ENCODE data around the gene SULT2B1.
"Not testable (repeated sequence)": the region's sequence is repeated elsewhere in the genome, so short reads cannot be mapped to it uniquely, and the experiment has no call there.

The SULT2B1 gene

GRCh38 chr19:48631225-48631624, 79.3 kb downstream of the SULT2B1 start:
- TF ChIP-seq CTCF (IDR thresholded peaks at IDR 0.05; ENCODE audit: insufficient read depth, low read length, missing control alignments) = no peak
- DNase-seq (ENCODE audit: low read depth, low spot score) = no peak
- POLR2A ChIA-PET = interaction anchor here (1.2 to 3.5 kb wide), 2 partner anchors 12 to 363 kb away, joined by 3 to 12 read pairs; partner anchors contain the start of genes RPL18, RUVBL2 and SPHK2
- H3K4me3 ChIP-seq (ENCODE audit: low read depth, low read length) = no peak overlapping the region
- CTCF ChIA-PET = interaction anchor here (0.8 kb wide), 1 partner anchor 15 kb away, joined by 3 read pairs; the partner anchor contains the start of gene CA11

- not testable (repeated sequence) for DNase-seq (ENCODE audit: low read depth, low spot score); H3K4me3 ChIP-seq (ENCODE audit: low read depth, low read length)
- ChIA-PET POLR2A (interaction anchor here (0.9 to 3.5 kb wide), 3 partner anchors 8 to 16 kb away, joined by 5 to 17 read pairs (median 12); partner anchors contain the start of genes RPL18 and SPHK2), CTCF (interaction anchor here (1.1 to 1.2 kb wide), 2 partner anchors 43 to 48 kb away, joined by 3 to 4 read pairs; no protein-coding TSS in a partner anchor)
These were observed 80.3 kb downstream of the SULT2B1 start for GRCh38 chr19:48632286-48632685.

GRCh38 chr19:48632692-48633147, 80.7 kb downstream of the SULT2B1 start:
- ChIA-PET POLR2A (interaction anchor here (0.9 to 3.5 kb wide), 3 partner anchors 9 to 16 kb away, joined by 5 to 17 read pairs (median 12); partner anchors contain the start of genes RPL18 and SPHK2), CTCF (interaction anchor here (0.9 to 1.2 kb wide), 4 partner anchors 43 to 298 kb away, joined by 3 to 4 read pairs (median 3); no protein-coding TSS in a partner anchor)
- no peak for DNase-seq (ENCODE audit: low read depth, low spot score)
- H3K4me3 ChIP-seq (ENCODE audit: low read depth, low read length) = no peak overlapping the region
- TF ChIP-seq CTCF (IDR thresholded peaks at IDR 0.05; ENCODE audit: insufficient read depth, low read length, missing control alignments) = no peak

- TF ChIP-seq CTCF (IDR thresholded peaks at IDR 0.05; ENCODE audit: insufficient read depth, low read length, missing control alignments) = no peak
- ChIA-PET POLR2A (interaction anchor here (0.8 to 3.5 kb wide), 4 partner anchors 9 to 333 kb away, joined by 3 to 17 read pairs (median 10); partner anchors contain the start of genes RPL18 and SPHK2), CTCF (interaction anchor here (0.6 to 1.2 kb wide), 5 partner anchors 10 to 299 kb away, joined by 3 to 4 read pairs (median 3); no protein-coding TSS in a partner anchor)
- H3K4me3 ChIP-seq (ENCODE audit: low read depth, low read length) = no peak overlapping the region
- DNase-seq (ENCODE audit: low read depth, low spot score) = no peak
These were observed 81.4 kb downstream of the SULT2B1 start for GRCh38 chr19:48633148-48634035.

GRCh38 chr19:48634036-48634342, 82.0 kb downstream of the SULT2B1 start:
- no peak for DNase-seq (ENCODE audit: low read depth, low spot score)
- H3K4me3 ChIP-seq (ENCODE audit: low read depth, low read length) = peak overlapping the region; percentile 42
- POLR2A ChIA-PET = interaction anchor here (0.8 to 2.7 kb wide), 3 partner anchors 10 to 332 kb away, joined by 3 to 17 read pairs (median 8); partner anchors contain the start of genes RPL18 and SPHK2
- CTCF ChIA-PET = interaction anchor here (0.6 to 1.2 kb wide), 2 partner anchors 10 to 300 kb away, joined by 3 read pairs; no protein-coding TSS in a partner anchor
- no peak for TF ChIP-seq CTCF (IDR thresholded peaks at IDR 0.05; ENCODE audit: insufficient read depth, low read length, missing control alignments)

- peak overlapping the region; percentile 42 for H3K4me3 ChIP-seq (ENCODE audit: low read depth, low read length)
- ChIA-PET CTCF (interaction anchor here (0.6 kb wide), 1 partner anchor 11 kb away, joined by 3 read pairs; no protein-coding TSS in a partner anchor), POLR2A (interaction anchor here (0.8 to 2.7 kb wide), 3 partner anchors 11 to 331 kb away, joined by 3 to 17 read pairs (median 8); partner anchors contain the start of genes RPL18 and SPHK2)
These were observed 82.7 kb downstream of the SULT2B1 start for GRCh38 chr19:48634424-48635262.

More at GRCh38 chr19:48634424-48635262, 82.7 kb downstream of the SULT2B1 start:
- no peak for TF ChIP-seq CTCF (IDR thresholded peaks at IDR 0.05; ENCODE audit: insufficient read depth, low read length, missing control alignments)
- DNase-seq (ENCODE audit: low read depth, low spot score) = no peak

All from AG04449 (cell line).